Ovary (tissue), 9 donors: Measurements from ENCODE around the gene KLRC2. TPM values are rescaled to one million over a fixed set of nuclear protein-coding genes. Genes with fewer than 3 reads are reported as not detected.

ENCODE experiments used
- DNase-seq, 5 donors: peaks; one replicate each; pipeline ENCODE4 v3.0.0-alpha.2; 2019 to 2020
- H3K27ac ChIP-seq, 2 donors: fragments of 200-600 bp; one replicate each; pipeline versions ENCODE4 v1.5.1 to v1.8.0; 2019 to 2022
- H3K27me3 ChIP-seq: fragments of 200-600 bp; one replicate; pipeline ENCODE4 v1.8.0; 2022
- H3K36me3 ChIP-seq: fragments of 200-600 bp; sonication (generic); one replicate; pipeline ENCODE4 v1.5.1; 2019
- H3K4me1 ChIP-seq: one replicate; pipeline ENCODE4 v1.8.1; 2013; ENCODE audit warnings: mild to moderate bottlenecking, moderate library complexity; ENCODE audit not compliant: insufficient read depth
- H3K4me3 ChIP-seq: fragments of 200-600 bp; sonication (generic); one replicate; pipeline ENCODE4 v1.5.1; 2017
- H3K9me3 ChIP-seq, 2 donors: fragments of 200-600 bp in 1 of 2; sonication (generic) in 1 of 2; one replicate each; pipeline versions ENCODE4 v1.5.1 to v1.8.1; 2013 to 2019; ENCODE audit warnings: mild to moderate bottlenecking in 1 of 2, moderate library complexity in 1 of 2
- CTCF ChIP-seq, 3 donors: fragments of 450-650 bp in 2 of 3; fragments of 200-600 bp in 1 of 3; IDR thresholded peaks; one replicate each; pipeline versions ENCODE4 v1.5.1 to v1.8.0; 2016 to 2022; ENCODE audit warnings: antibody characterized with exemption in 3 of 3, mild to moderate bottlenecking in 1 of 3
- EP300 ChIP-seq: sonication (generic); formaldehyde crosslinking; IDR thresholded peaks from one replicate; pipeline ENCODE4 v1.6.1; 2017; ENCODE audit warnings: antibody characterized with exemption
- POLR2A ChIP-seq: fragments of 450-650 bp; IDR thresholded peaks from one replicate; pipeline ENCODE4 v1.6.1; 2017; ENCODE audit warnings: antibody characterized with exemption, mild to moderate bottlenecking, moderate library complexity
- WGBS, 3 donors: extraction: QIAGEN DNeasy Blood & Tissue Kit in 1 of 3; methylation state at CpG; one replicate each; pipeline versions ENCODE4 v1.1.5 to v1.1.7; 2013 to 2017; 5-methylcytosine and 5-hydroxymethylcytosine counted together
- intact Hi-C, 4 donors: fragments of 100-400 bp; cut with DNase I; formaldehyde crosslinking; loops; one replicate each; pipeline versions ENCODE4 v1.11.0 to v1.15.1; 2022 to 2023
- polyA plus RNA-seq, 2 donors: library from polyadenylated mRNA; stranded (reverse); fragments of 200-250 nt in 1 of 2; fragments of 350-450 nt in 1 of 2; fragmentation: Illumina TruSeq in 1 of 2; extraction: RNeasy Lipid Tissue Mini Kit (QIAGEN cat#74804) in 1 of 2; gene quantifications; one replicate each; pipeline ENCODE4 v1.2.3, GENCODE V29; 2013 to 2014
- total RNA-seq, 7 donors: library from RNA; depleted of rRNA in 2 of 7; stranded (reverse); fragments of >200 nt in 2 of 7; fragmentation: NEBNext Ultra II Directional in 3 of 7; extraction: Animal tissue kit (Norgen Biotek cat#: 25700) in 3 of 7; gene quantifications; one replicate each; pipeline versions ENCODE4 v1.1.0 to v1.2.4, GENCODE V29; 2016 to 2023
- donor health status: DM: no; HTN: no; CAD: no; lungs with moderate emphysema.
- donor health status: DM: no; HTN: no; CAD: no.
- donor health status: Bipolar disorder and iron deficiency.
- donor health status: DM: yes; HTN: yes; CAD: no.
- donor health status: DM: no; HTN: no; CAD: no.
- donor health status: DM: yes; HTN: yes; CAD: no.

Gene KLRC2
- total and polyA plus RNA-seq, 9 donors: 0.15 to 2.6 (median 0.55) TPM; not detected in 2

DNA sequence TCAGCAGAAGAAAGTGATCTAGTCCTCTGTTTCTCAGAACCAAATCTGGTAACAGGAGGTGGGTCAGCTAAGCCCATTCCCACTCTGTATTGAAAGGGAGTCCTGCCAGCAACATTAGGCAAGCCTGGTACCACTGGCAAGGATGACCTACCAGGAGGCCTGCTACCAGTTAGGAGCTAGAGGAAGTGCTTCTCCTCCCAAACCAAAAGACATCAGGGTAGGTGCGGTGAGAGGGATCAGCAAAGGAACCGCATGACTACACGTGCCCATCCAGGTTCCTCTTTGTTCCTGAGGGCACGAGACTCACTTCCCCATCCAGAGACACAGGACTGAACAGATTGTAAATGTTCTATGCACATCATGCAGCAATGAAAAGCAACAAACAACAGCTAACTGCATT is 29.1 kb downstream of the KLRC2 start:
- TF ChIP-seq POLR2A (no peak), CTCF (IDR thresholded peaks at IDR 0.05) (no peak), EP300 (no peak)
- no peaks in the 10 kb centered on the region for H3K9me3 ChIP-seq
- H3K27ac ChIP-seq: no peak overlapping the region
- no peaks in the 10 kb centered on the region for H3K4me1 ChIP-seq
- H3K27me3 ChIP-seq: no peaks in the 10 kb centered on the region
- intact Hi-C loops: no loop called here
- no peak overlapping the region for H3K4me3 ChIP-seq
- DNase-seq: no peak
- WGBS, 3 donors: 80 to 89% (median 81%) methylated on average over 4 of the region's 4 CpGs
- H3K36me3 ChIP-seq: no peaks in the 10 kb centered on the region

DNA sequence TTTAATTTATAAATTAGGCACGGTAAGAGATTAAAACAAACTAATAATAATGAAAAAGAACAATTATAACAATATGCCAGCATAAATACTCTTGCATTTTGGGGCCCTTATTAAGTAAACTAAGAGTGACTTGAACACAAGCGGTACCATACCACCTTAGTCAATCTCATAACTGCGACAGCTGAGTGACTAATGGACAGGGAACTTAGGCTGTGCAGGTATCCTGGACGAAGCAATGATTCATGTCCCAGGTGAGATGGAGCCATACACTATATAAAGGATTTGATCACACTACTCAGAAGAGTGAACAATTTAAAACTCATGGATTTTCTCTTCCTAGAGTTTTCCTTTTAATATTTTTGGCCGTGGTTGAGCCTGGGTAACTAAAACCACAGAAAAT is 30.5 kb downstream of the KLRC2 start:
- no peak overlapping the region for H3K27ac ChIP-seq
- H3K9me3 ChIP-seq: no peaks in the 10 kb centered on the region
- no peaks in the 10 kb centered on the region for H3K4me1 ChIP-seq
- no peaks in the 10 kb centered on the region for H3K27me3 ChIP-seq
- TF ChIP-seq CTCF (IDR thresholded peaks at IDR 0.05) (no peak), EP300 (no peak), POLR2A (no peak)
- 92 to 94% (median 93%) methylated on average over 5 of the region's 5 CpGs for WGBS, 3 donors
- no peak overlapping the region for H3K4me3 ChIP-seq
- no peaks in the 10 kb centered on the region for H3K36me3 ChIP-seq
- no peak for DNase-seq
- intact Hi-C loops: no loop called here

DNA sequence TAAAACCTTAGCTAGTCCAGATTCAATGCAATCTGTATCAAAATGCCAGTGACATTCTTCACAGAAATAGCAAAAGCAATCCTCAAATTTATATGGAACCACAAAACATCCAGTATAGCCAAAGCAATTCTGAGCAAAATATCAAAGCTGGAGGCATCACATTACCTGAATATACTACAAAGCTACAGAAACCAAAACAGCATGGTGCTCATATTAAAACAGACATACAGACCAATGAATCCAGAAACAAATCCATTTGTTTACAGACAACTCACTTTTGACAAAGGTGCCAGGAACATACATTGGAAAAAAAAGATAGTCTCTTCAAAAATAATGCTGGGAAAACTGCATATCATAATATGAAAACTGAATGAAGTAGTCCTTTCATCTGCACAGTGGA is 31.0 kb downstream of the KLRC2 start:
- no peak overlapping the region for H3K27ac ChIP-seq
- no peak overlapping the region for H3K4me3 ChIP-seq
- H3K9me3 ChIP-seq: no peaks in the 10 kb centered on the region
- DNase-seq: no peak
- intact Hi-C loops: no loop called here
- no peak for TF ChIP-seq POLR2A
- no peak for TF ChIP-seq CTCF (IDR thresholded peaks at IDR 0.05)
- no peak for TF ChIP-seq EP300
- H3K4me1 ChIP-seq: no peaks in the 10 kb centered on the region
- no peaks in the 10 kb centered on the region for H3K27me3 ChIP-seq
- H3K36me3 ChIP-seq: no peaks in the 10 kb centered on the region

DNA sequence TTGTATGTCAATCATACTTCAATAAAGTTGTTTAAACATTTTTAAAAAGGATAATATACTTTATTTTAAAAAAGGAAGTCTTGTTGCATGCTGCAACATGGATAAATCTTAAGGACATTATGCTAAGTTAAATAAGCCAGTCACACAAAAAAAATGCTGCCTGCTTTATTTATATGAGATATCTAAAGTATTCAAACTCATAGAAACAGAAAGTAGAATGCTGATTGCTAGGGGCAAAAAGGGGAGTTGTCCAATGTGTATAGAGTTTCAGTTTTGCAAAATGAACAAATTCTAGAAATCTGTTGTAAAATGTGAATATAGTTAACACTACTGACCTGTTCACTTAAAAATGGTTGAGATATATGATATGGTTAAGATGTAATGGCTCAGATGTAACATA is 35.0 kb downstream of the KLRC2 start:
- no peaks in the 10 kb centered on the region for H3K27me3 ChIP-seq
- H3K4me3 ChIP-seq: no peak overlapping the region
- no peaks in the 10 kb centered on the region for H3K9me3 ChIP-seq
- H3K27ac ChIP-seq: no peak overlapping the region
- no peak for DNase-seq
- TF ChIP-seq POLR2A: no peak
- TF ChIP-seq CTCF (IDR thresholded peaks at IDR 0.05): no peak
- no peak for TF ChIP-seq EP300
- intact Hi-C loops: no loop called here
- H3K36me3 ChIP-seq: no peaks in the 10 kb centered on the region
- no peaks in the 10 kb centered on the region for H3K4me1 ChIP-seq

DNA sequence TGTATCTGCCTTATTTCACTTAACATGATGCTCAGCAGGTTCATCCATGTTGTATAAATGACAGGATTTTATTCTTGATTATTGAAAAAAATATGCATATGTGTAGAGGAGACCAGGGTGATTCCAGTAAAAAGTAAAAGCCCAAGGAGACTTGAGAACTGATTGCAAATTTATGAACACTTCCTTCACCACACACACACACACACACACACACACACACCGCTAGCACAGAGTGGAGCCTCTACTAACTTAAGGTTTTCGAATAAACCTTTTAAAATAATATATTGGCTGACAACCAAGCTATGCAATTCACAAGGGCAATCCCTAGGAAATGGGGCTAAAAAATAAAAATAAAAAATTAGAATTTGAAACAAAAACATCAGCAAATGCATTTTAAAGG is 37.6 kb downstream of the KLRC2 start:
- H3K9me3 ChIP-seq: no peaks in the 10 kb centered on the region
- no peak overlapping the region for H3K27ac ChIP-seq
- WGBS, 3 donors: 87 to 93% (median 92%) methylated on average over 2 of the region's 2 CpGs
- TF ChIP-seq POLR2A: no peak
- TF ChIP-seq EP300: no peak
- TF ChIP-seq CTCF (IDR thresholded peaks at IDR 0.05): no peak
- no peak for DNase-seq
- no peaks in the 10 kb centered on the region for H3K36me3 ChIP-seq
- H3K27me3 ChIP-seq: no peaks in the 10 kb centered on the region
- no peak overlapping the region for H3K4me3 ChIP-seq
- intact Hi-C loops: no loop called here
- H3K4me1 ChIP-seq: no peaks in the 10 kb centered on the region
